Adrenal gland (tissue), 5 donors: ENCODE results near the gene DNAH9.

Source experiments
- CTCF ChIP-seq, 6 experiments: fragments of 450-650 bp in 4 of 6; fragments of 200-600 bp in 2 of 6; sonication (generic) in 1 of 6; IDR thresholded peaks; 1 replicate in 5 of 6; 2 replicates in 1 of 6; pipeline versions ENCODE4 v1.5.1 to v1.8.0; 2016 to 2021; ENCODE audit warnings: antibody characterized with exemption in 6 of 6, mild to moderate bottlenecking in 2 of 6, moderate library complexity in 1 of 6
- POLR2A ChIP-seq, 2 donors: fragments of 450-650 bp; IDR thresholded peaks; one replicate each; pipeline ENCODE4 v1.6.1; 2017; ENCODE audit warnings: antibody characterized with exemption in 2 of 2, mild to moderate bottlenecking in 2 of 2, moderate library complexity in 1 of 2
- donor health status: DM: no; HTN: no; CAD: no.

- TF ChIP-seq CTCF (IDR thresholded peaks at IDR 0.05) (no peak), POLR2A (IDR thresholded peaks at IDR 0.05) (no peak)
Observed at GRCh38 chr17:11882716-11883115, 284.4 kb downstream of the DNAH9 start.
